GM18507 (cell line): Measurements from ENCODE around the gene SUMO3.
"Not testable (repeated sequence)": the region's sequence is repeated elsewhere in the genome, so short reads cannot be mapped to it uniquely, and the experiment has no call there.

ENCODE experiments used
- DNase-seq: peaks from one replicate; pipeline ENCODE4 v3.0.0; 2011; ENCODE audit warnings: low read depth; ENCODE audit not compliant: insufficient read length; ENCODE audit errors: extremely low spot score
- FAIRE-seq: peaks from 2 replicates; lab custom pipeline; 2011; peaks lifted over from hg19 to GRCh38; lab: Jason Lieb, UNC

The SUMO3 gene

DNA sequence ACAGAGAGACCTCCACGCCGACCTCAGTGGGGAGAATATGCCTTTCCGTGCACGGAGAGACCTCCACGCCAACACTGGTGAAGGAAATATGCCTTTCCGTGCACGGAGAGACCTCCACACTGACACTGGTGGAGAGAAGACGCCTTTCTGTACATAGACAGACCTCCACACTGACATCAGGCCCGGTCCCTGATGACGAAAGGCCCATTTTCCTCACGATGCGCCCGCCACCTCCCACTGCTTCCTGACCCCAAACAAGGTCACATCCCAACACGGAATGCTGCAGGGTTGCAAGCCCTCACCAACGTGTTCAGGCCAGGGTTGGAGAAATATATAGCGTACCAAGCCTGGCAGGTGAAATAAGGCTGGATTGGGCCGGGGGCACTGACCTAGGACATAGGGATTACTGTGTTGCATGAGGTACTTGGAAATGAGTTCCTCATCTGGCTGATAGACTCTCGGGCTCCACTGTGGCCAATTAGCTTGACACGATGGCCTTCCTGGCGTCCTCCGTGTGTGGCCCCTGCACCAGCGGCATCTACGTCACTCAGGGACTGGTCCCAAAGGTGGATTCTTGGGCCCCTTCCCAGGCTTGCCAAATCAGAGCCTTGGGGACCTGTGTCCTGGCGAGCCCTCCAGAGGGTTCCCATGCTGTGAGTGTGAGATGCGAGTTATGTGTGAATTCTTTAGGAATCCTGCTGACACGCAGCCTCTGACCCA lies 16.5 kb upstream of the SUMO3 start:
- FAIRE-seq (no peak), DNase-seq (no peak)

DNA sequence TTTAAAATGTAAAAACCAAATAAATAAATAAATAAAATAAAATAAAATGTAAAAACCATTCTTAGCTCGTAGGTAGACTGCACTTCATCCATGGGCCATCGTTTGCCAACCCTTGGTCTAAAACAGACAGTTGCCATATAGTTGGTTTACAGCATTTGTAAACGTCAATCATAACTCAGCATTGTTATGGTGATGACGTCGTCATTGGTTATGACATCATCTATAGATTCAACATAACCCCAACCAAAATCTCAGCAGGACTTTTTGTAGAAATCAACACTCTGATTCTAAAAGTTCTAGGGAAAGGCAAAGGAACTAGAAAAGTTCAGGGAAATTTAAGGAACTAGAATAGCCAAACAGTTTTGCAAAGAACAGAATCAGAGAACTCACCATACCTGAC lies 15.8 kb upstream of the SUMO3 start:
- FAIRE-seq (no peak), DNase-seq (no peak)

DNA sequence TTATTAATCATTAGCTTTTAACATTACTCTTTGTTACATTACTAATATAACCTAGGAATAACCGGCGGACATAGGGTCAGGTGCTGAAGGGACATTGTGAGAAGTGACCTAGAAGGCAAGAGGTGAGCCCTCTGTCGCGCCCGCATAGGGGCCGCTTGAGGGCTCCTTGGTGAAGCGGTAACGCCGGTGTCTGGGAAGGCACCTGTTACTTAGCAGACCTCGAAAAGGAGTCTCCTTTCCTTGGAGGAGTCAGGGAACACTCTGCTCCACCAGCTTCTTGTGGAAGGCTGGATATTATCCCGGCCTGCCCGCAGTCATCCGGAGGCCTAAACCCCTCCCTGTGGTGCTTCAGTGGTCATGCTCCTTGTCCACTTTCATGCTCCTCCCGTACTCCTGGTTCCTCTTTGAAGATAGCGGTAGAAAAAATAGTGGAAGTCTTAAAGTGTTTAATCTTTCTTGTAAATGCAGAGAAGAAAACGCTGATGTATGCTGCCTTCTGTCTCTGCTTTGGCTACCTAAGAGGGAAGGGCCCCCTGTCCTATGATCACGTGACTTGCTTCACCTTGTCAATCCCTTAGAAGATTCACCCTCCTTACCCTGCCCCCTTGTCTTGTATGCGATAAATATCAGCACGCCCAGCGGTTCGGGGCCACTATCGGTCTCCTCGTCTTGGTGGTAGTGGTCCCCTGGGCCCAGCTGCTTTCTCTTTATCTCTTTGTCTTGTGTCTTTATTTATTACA lies 14.8 kb upstream of the SUMO3 start:
- not testable (repeated sequence) for DNase-seq, FAIRE-seq

DNA sequence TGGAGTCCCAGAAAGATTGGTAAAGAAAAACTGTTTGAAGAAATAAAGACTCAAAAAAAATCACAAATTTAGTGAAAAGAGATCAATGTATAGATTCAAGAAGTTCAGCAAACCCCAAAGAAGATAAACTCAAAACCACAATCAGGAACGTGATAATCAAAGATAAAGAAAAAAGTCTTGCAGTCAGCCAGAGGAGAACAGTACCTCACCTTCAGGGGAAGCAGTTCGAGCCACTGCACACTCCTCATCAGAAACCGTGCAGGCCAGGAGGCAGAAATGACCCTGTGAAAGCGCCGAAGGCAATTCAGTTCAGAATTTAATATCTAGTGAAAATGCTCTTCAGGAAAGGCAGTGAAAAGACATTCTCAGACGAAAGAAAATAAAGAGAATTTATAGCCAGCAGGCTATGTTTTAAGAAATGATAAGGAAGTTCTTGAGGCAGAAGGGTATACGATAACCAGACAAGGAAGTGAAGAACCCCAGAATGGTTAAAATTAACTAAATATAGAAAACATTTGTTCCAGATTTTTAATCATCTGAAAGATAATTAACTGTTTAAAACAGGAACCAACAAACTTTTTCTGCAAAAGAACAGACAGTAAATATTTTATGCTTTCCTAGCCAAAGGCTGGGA lies 13.5 kb upstream of the SUMO3 start:
- DNase-seq: no peak

DNA sequence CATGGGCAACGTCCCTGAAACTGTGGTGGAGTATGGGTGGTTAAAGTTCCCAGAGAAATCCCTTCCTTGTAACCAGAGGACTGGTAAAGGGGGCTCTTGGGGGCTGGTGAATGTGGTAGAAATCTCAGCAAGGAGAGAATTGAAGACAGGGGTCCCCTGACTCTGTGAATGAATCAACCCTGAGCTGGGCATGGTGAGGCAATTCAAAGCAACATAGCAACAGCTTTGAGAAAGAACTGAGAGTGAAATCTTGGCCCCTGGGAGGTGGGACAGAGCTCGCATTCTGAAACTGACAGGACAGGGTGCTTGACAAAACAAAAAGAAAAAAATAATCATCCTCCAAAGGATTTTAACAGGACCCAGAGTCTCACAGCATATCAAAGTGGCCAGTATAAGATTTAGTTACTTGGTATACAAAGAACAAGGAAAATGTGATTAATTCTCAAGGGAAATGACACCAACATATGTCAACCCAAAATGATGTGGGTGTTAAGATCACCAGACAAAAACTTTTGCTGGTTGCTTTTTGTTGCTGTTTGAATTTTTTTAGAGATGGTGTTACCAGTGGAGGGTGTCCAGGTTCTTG lies 11.7 kb upstream of the SUMO3 start:
- FAIRE-seq (no peak), DNase-seq (no peak)

More for the DNA sequence above, 13.5 kb upstream of the SUMO3 start:
- peak; percentile 76 for FAIRE-seq

DNA sequence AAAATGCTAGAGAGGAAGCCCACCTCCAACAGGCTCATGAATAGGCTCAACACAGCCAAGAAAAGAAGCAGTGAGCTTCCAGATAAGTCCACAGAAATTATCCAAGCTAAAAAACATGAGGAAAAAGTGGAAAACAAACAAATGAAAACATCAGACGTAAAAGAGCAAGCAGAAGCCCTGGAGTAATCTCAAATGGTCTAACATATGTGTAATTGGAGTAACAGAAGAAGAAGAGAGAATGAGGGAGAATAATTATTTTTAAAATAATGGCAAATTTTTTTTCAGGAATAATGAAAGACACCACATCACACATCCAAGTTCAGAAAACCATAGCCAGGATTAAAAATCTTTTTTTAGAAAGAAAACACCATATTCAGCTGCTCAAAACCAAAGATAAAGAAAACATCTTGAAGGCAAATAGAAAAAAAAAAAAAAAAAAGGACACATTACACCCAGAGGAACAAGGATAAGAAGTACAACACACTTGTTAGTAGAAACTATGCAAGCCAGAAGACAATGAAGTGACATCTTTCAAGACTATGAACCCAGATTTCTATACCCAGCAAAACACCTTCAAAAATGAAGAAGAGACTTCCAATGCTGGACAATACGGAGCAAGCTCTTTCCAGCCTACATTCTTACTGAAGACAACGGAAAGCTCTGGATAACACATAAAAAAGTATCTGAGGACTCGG lies 10.6 kb upstream of the SUMO3 start:
- FAIRE-seq (no peak), DNase-seq (no peak)

DNA sequence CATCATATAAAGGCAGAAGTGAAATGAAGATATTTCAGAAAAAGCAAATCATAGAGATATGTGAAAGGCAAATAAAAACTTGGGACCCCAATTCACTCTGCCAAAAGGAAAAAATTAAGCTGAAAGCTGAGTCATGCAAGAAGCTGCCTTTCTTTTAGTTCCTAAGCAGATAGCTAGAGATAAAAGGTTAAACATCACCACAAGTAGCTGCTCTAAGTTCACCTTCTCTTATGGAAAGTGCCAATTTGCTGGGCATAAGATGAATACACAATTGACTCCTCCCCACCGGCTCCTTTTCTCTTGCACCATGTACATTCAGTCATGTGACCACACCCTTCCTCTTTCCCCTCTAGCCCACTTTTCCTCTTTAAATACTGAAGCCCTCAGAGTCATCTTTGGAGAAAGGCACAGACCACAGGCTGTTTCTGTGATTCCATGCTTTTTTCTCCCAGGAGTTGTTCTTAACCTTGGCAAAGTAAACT lies 5.4 kb upstream of the SUMO3 start:
- DNase-seq (no peak), FAIRE-seq (no peak)

DNA sequence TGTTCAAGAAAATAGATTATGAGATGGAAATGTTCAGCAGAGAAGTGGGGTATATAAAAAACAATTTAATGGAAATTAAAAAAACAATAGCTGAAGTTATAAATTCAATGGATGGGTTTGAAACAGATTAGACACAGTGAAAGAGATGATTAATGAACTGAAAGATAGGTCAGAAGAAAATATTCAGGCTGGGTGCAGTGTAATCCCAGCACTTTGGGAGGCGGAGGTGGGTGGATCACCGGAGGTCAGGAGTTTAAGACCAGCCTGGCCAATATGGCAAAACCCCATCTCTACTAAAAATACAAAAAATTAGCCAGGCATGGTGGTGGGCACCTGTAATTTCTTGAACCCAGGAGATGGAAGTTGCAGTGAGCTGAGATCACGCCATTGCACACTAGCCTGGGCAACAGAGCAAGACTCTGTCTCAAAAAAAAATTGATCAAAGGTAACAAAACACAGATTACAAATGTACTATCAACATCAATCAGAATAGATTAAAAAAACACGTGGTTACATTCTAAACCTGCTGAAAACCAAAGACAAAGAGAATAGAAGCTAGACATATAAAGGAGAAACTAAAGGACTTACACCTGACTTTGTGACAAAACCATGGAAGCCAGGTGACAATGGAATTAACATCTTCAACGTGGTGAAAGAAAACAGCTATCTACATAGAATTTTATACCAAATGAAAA lies 4.8 kb upstream of the SUMO3 start:
- DNase-seq (no peak), FAIRE-seq (no peak)

DNA sequence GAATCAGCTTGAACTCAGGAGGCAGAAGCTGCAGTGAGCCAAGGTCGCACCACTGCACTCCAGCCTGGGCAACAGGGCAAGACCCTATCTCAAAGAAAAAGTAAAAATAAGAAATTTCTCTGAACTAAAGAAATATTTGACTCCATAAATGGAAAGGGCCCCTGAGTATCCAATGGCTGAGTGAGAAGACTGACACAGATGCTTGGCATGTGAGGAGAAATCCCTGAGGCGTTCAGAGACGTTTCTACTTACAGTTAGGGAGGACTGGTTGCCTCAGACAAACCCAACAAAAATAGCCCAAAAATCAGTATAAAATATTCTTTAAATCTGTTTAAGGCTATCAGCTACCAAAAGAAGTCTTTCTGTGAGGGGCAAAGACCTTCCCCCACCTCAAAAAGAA lies 3.0 kb upstream of the SUMO3 start:
- DNase-seq (no peak), FAIRE-seq (no peak)

DNA sequence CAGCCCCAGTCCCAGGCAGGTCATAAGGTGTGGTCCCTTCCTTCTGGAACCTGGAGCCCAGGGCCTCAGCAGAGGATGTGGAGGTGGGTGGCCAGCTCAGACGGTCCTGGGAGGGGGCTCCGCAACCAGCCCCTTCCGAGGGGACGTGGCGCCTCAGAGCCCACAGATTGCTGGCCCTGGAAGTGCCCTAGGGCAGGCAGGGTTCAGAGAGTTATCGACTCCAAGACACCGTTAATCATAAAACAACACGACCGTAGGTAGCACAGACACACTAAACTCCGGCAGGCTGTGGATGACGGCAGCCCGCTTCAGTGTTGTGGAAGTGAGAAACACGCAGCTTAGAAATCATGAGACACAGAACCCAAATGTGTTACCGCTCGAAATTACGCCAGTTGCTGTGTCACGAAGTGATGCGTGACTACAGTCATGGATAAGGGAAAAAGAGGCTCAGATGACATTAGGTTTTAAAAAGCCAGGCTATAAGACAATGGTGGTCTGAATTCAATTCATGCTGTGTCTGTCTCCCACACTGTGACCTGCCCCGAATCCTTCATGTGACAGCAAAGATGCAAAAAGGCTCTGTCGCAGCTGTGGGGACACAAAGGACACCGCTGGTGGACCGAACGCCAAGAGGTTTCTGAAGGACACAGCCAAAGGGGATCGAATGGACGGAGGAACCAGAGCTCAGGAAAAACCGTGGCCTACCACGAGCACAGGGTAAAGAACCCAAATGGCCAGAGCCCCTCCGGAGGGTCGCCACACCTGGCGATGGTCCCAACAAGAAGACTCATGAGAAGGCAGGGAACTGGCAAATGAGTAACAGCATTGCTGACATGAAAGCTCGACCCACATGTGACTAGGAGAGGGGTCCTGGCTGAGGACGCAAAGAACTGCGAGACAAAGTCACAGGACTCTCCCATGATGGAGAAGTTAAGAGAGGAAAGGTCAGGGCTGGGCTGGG lies 1.7 kb upstream of the SUMO3 start:
- DNase-seq (no peak), FAIRE-seq (no peak)

DNA sequence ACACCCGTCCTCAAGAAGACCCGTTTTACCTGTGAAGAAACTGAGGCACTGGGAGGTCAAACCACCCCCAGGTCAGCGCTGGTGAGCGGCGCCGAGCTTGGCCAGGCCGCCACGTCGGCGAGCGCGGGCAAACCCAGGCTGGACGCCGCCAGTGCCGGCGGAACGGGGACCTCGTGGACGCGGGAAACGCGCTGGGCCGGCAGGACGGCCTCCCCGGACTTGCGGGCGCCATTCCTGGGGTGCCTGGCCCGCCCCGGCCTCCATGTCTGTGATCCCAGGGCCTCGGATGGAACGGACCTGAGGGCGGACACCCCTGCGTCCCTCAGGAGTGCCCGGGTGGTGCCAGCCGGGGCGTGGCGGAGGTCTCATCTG lies 764 bp upstream of the SUMO3 start:
- DNase-seq (no peak), FAIRE-seq (no peak)

DNA sequence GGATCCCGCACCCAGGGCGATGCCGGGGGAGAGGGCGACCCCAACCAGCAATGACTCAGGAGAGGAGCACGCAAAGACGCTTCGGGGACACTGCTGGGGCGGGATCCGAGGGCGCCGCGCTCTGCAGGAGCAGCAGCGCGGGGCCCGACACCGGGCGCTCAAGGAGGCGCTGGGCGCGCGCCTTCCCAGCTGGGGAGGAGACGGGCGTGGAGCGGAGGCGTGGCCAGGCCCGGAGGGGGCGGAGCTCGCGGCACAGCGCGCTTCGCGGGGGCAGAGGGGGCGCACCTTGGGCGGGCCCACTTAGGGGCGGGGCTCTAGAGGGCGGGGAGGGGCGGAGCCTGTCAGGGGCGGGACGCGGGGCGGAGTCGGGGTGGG lies 369 bp downstream of the SUMO3 start:
- FAIRE-seq: peak; percentile 89

DNA sequence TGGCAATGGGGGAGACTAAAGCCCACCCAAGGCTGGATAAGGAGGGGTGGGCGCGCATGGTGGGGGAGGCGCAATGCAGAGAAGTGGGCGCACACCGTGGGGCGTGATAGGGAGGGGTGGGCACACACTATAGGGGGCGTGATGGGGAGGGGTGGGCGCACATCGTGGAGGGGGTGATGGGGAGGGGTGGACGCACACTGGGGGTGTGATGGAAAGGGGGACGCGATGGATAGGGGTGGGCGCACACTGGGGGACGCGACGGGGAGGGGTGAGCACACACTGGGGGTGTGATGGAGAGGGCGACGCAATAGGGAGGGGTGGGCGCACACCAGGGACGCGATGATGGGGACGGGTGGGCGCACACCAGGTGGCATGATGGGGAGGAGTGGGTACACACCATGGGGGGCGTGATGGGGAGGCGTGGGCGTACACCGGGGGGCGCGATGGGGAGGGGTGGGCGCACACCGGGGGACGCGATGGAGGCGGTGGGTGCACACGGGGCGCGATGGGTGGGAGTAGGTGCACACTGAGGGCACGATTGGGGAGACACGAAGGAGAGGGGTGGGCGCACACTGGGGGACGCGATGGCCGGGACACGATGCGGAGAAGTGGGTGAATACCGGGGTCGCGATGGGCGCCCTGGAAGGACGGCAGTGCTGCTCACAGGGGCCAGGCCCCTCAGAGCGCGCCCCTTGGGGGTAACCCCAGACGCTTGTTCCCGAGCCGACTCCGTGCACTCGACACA lies 929 bp downstream of the SUMO3 start:
- DNase-seq: no peak
- FAIRE-seq: no peak

More for the DNA sequence above, 369 bp downstream of the SUMO3 start:
- DNase-seq: peak; percentile 94

DNA sequence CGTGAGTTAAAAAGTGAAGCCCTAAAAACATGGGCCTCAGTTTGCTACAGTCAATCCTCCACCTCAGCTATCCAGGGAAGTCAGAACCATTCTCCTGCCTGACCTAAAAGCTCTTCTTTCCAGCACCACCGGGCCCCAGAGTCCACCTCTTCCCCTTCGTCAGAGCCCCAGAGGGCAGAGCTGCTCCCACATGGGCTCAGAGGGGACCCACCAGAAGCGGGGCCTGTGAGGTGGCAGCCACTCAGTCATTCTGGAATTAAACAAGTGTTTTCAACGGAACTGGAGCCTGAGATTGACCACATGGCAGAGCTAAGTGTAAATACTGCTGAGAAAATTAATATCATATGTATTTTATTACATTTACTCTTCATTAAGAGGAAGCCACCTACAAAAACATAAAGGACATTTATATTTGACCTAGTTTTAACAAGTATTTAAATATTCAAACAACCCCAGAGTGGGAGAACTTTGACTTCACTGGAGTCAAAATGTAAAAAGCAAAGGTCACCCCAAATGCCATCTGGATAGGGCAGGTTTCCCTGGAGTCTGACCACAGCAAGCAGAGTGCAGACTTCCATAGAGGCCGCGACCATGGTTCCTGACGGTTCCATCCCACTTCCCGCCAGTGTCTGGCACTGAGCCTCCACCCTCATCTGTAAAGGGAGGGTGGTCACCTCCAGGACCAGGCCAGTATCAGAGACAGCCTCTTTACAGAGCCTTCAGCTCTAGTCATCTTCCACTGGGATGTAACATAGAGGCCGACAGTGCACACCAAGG lies 1.8 kb downstream of the SUMO3 start:
- no peak for FAIRE-seq
- DNase-seq: no peak

DNA sequence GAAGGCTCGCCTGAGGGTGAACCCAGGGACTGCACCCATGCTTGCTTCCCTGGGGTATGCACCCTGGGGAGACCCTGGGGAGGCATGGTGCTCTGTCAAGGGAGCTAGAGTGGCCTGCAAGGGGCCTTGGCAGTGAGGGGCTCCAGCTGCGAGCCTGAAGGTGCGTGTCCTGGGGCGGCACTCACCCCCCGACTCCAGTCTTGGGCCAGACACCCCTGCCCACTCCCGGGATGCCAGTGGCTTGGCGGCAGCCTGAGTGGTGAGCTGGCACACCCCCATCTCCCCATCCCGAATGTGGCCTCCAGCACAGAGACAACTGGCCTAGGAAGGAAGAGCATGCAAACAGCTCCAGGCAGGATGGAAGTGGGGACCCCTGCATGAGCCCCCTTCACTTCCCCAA lies 2.6 kb downstream of the SUMO3 start:
- DNase-seq: no peak
- FAIRE-seq: no peak

DNA sequence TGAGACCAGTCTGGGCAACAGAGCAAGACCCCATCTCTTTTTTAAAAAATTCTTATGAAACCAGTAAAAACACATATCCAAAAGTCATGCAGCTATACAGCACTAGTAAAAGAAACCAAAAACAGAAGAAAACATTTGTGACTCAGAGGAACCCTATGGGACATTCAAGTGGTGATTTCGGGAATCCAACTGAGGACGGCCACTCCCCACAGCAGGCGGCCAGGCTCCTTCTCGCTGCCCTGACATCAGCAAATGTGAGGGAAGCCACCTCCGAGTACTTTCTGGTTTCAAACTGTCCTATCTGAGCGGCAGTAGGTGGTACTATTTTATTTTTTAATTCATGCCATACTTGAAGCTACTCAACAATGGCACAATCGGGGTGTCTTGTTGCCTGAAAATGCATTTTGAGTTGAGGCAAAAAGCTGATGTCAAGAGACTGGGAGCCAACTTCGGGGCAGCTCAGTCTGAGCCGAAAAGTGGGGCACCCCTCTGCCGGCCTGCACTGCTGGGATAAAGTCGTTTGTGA lies 3.3 kb downstream of the SUMO3 start:
- FAIRE-seq (no peak), DNase-seq (no peak)

DNA sequence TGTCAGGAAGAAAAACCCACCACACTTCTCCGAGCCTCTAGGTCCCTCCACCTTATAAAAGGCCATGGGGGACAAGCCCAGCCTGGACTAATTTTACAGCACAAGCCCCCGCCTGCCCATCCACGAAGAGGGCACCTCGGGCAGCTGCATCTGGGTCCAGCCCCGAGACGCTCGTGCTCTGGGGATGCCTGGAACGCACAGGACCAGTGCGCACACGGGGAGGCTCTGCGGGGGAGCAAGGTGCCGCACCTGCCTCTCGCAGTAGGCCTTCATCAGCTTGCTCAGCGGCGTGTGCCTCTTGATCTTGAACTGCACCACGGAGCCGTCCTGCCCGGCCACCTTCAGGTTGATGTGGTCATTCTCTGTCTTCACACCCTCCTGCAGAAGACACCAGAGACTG lies 4.1 kb downstream of the SUMO3 start:
- FAIRE-seq (no peak), DNase-seq (no peak)
